HepG2 (cell line): ENCODE measurements around the gene TMEM14B. TPM values are rescaled to one million over a fixed set of nuclear protein-coding genes. Genes with fewer than 3 reads are reported as not detected.

Experiments used
- CBFB ChIP-seq: sonication (generic); formaldehyde crosslinking; IDR thresholded peaks from 2 replicates; pipeline ENCODE4 v1.4.0; 2020; ENCODE audit warnings: missing genetic modification reagents
- CREM ChIP-seq, 2 experiments: sonication (generic) in 1 of 2; formaldehyde crosslinking in 1 of 2; IDR thresholded peaks; 2 replicates each; pipeline versions ENCODE4 v1.4.0 to v1.6.1; 2016 to 2020; ENCODE audit warnings: antibody characterized with exemption in 1 of 2, mild to moderate bottlenecking in 1 of 2, missing genetic modification reagents in 1 of 2
- GABPB1 ChIP-seq: IDR thresholded peaks from 2 replicates; pipeline ENCODE4 v1.6.1; 2016; ENCODE audit warnings: mild to moderate bottlenecking, missing genetic modification reagents, moderate library complexity, missing compliant biosample characterization
- HOXA3 ChIP-seq: sonication (generic); formaldehyde crosslinking; IDR thresholded peaks from 2 replicates; pipeline ENCODE4 v1.5.0; 2020; ENCODE audit warnings: missing genetic modification reagents
- NFYB ChIP-seq: sonication (generic); formaldehyde crosslinking; IDR thresholded peaks from 2 replicates; pipeline ENCODE4 v1.4.0; 2020; ENCODE audit warnings: missing genetic modification reagents
- PLRG1 ChIP-seq: fragments of 450-650 bp; conservative IDR thresholded peaks from 2 replicates; pipeline ENCODE4 v1.6.1; 2016
- PRPF4 ChIP-seq: fragments of 200-400 bp; formaldehyde crosslinking; IDR thresholded peaks from 2 replicates; pipeline ENCODE4 v1.6.1; 2016; ENCODE audit warnings: low read length, low read depth; ENCODE audit not compliant: poor library complexity, severe bottlenecking
- REXO4 ChIP-seq: sonication (generic); formaldehyde crosslinking; IDR thresholded peaks from 2 replicates; pipeline ENCODE4 v1.8.0; 2022; ENCODE audit warnings: missing genetic modification reagents, mild to moderate bottlenecking, borderline replicate concordance
- RFX3 ChIP-seq: IDR thresholded peaks from 2 replicates; pipeline ENCODE4 v1.6.1; 2016; ENCODE audit warnings: missing biosample characterization, missing genetic modification reagents
- SAP130 ChIP-seq: IDR thresholded peaks from 2 replicates; pipeline ENCODE4 v1.6.1; 2016; ENCODE audit warnings: low read depth
- ZEB1 ChIP-seq: IDR thresholded peaks from 2 replicates; pipeline ENCODE4 v1.6.1; 2012; ENCODE audit warnings: mild to moderate bottlenecking, low read depth, inconsistent platforms; ENCODE audit not compliant: insufficient replicate concordance
- ZFP36 ChIP-seq: fragments of 150-350 bp; IDR thresholded peaks from 2 replicates; pipeline ENCODE4 v1.6.1; 2018; ENCODE audit warnings: borderline replicate concordance, low read length, low read depth; ENCODE audit not compliant: partially characterized antibody
- ZNF12 ChIP-seq: sonication (generic); formaldehyde crosslinking; IDR thresholded peaks from 2 replicates; pipeline ENCODE4 v1.5.0; 2020; ENCODE audit warnings: missing genetic modification reagents
- ZNF629 ChIP-seq: sonication (generic); formaldehyde crosslinking; conservative IDR thresholded peaks from 2 replicates; pipeline ENCODE4 v1.5.0; 2020; ENCODE audit warnings: missing genetic modification reagents
- ZNF720 ChIP-seq: sonication (generic); formaldehyde crosslinking; IDR thresholded peaks from 2 replicates; pipeline ENCODE4 v1.4.0; 2020; ENCODE audit warnings: missing genetic modification reagents
- ZNF75D ChIP-seq: sonication (generic); formaldehyde crosslinking; IDR thresholded peaks from 2 replicates; pipeline ENCODE4 v1.8.1; 2023; ENCODE audit warnings: missing genetic modification reagents, mild to moderate bottlenecking, borderline replicate concordance
- polyA plus RNA-seq, 8 experiments: library from polyadenylated mRNA; depleted of rRNA in 3 of 8; stranded (reverse) in 7 of 8; unstranded in 1 of 8; fragments of >200 nt; fragmentation: Illumina TruSeq in 4 of 8; extraction: Trizol in 4 of 8; gene quantifications; 2 replicates each; pipeline versions ENCODE4 v1.2.1 to v1.2.3, GENCODE V29; 2011 to 2016; ENCODE audit warnings: low read depth in 4 of 8, missing spikeins in 1 of 8, mixed read lengths in 1 of 8; ENCODE audit not compliant: insufficient read depth in 1 of 8
- total RNA-seq, 5 experiments: library from RNA; depleted of rRNA; stranded (reverse); fragments of >200 nt; fragmentation: Illumina TruSeq; extraction: Trizol; gene quantifications; 2 replicates each; pipeline ENCODE4 v1.2.3, GENCODE V29; 2016; ENCODE audit warnings: low read depth in 1 of 5
- TF ChIP-seq, protein P1 (sequence below): IDR thresholded peaks from 2 replicates; pipeline ENCODE4 v1.4.0; 2020; ENCODE audit warnings: mild to moderate bottlenecking, missing genetic modification reagents
- TF ChIP-seq, protein P2 (sequence below): sonication (generic); formaldehyde crosslinking; IDR thresholded peaks from 2 replicates; pipeline ENCODE4 v1.4.0; 2020; ENCODE audit warnings: missing genetic modification reagents
- TF ChIP-seq, protein P3 (sequence below): sonication (generic); formaldehyde crosslinking; IDR thresholded peaks from 2 replicates; pipeline ENCODE4 v1.5.0; 2020; ENCODE audit warnings: missing genetic modification reagents
- TF ChIP-seq, protein P4 (sequence below): sonication (generic); formaldehyde crosslinking; IDR thresholded peaks from 2 replicates; pipeline ENCODE4 v1.5.0; 2020; ENCODE audit warnings: mild to moderate bottlenecking, low read depth, missing genetic modification reagents, borderline replicate concordance
- TF ChIP-seq, protein P5 (sequence below): IDR thresholded peaks from 2 replicates; pipeline ENCODE4 v1.6.1; 2016; ENCODE audit warnings: mild to moderate bottlenecking, missing biosample characterization, missing genetic modification reagents

TMEM14B gene
- total and polyA plus RNA-seq, 2 of the 13 experiments (the other 11 are each of a cell fraction or from before 2014, with no cell fraction given), result 133 to 200 TPM

DNA sequence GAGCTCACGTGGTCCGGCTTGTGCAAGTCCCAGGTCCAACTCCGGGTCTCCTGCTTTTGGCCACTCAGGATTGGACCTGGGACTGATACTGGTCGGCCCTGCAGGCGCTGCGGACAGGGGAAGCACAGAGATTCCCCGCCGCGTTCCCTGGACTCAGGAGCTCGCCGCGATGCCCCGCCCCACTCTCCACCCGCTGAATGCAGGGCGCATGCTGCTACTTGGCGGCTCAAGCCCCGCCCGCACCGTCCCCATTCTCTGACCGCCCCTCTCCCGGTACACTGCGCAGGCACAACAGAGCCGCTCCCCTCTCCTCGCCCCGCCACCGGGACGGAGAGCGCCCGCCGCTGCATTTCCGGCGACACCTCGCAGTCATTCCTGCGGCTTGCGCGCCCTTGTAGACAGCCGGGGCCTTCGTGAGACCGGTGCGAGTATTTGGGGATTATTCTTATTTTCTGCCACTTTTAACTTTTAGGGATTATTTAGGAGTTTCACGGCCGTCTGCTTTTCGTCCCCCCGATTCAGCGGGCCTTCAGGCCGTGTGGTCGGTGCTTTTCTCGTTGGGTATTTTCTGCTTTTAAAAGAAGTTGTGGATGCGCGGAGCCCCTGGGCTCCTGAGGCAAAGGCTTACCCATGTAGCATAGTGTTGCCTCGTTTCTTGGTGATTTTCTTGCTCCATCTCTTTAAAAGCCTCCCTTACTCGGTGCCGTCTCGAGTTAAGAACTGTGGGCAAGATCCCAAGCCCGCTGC, 24.6 kb upstream of the TMEM14B start, which contains the start of gene TMEM14C (continued):
- TF ChIP-seq ZEB1 (peak; percentile 31), GABPB1 (CRISPR knock-in tag) (peak; percentile 95), ZNF720 (CRISPR knock-in tag) (0 out of 2 replicates have a peak, but pooled peaks have one; percentile 54), ZFP36 (no peak), PRPF4 (no peak), SAP130 (CRISPR knock-in tag) (peak; percentile 98), RFX3 (CRISPR knock-in tag) (0 out of 2 replicates have a peak, but pooled peaks have one; percentile 7), ZNF12 (CRISPR knock-in tag) (peak; percentile 79; the same call in 1 of the 2 replicates), ZNF629 (CRISPR knock-in tag) (0 out of 2 replicates have a peak, but pooled peaks have one; percentile 43), CBFB (CRISPR knock-in tag) (peak; percentile 94), PLRG1 (no peak), NFYB (CRISPR knock-in tag) (peak; percentile 60), REXO4 (no peak), HOXA3 (peak; percentile 91), ZNF75D (CRISPR knock-in tag) (no peak), CREM (IDR thresholded peaks at IDR 0.05) (peak; percentile 73), CREM (CRISPR knock-in tag; IDR thresholded peaks at IDR 0.05) (no peak)
- TF ChIP-seq, protein P1, sequence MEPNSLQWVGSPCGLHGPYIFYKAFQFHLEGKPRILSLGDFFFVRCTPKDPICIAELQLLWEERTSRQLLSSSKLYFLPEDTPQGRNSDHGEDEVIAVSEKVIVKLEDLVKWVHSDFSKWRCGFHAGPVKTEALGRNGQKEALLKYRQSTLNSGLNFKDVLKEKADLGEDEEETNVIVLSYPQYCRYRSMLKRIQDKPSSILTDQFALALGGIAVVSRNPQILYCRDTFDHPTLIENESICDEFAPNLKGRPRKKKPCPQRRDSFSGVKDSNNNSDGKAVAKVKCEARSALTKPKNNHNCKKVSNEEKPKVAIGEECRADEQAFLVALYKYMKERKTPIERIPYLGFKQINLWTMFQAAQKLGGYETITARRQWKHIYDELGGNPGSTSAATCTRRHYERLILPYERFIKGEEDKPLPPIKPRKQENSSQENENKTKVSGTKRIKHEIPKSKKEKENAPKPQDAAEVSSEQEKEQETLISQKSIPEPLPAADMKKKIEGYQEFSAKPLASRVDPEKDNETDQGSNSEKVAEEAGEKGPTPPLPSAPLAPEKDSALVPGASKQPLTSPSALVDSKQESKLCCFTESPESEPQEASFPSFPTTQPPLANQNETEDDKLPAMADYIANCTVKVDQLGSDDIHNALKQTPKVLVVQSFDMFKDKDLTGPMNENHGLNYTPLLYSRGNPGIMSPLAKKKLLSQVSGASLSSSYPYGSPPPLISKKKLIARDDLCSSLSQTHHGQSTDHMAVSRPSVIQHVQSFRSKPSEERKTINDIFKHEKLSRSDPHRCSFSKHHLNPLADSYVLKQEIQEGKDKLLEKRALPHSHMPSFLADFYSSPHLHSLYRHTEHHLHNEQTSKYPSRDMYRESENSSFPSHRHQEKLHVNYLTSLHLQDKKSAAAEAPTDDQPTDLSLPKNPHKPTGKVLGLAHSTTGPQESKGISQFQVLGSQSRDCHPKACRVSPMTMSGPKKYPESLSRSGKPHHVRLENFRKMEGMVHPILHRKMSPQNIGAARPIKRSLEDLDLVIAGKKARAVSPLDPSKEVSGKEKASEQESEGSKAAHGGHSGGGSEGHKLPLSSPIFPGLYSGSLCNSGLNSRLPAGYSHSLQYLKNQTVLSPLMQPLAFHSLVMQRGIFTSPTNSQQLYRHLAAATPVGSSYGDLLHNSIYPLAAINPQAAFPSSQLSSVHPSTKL (CRISPR knock-in tag), result peak; percentile 73
- TF ChIP-seq, protein P2, sequence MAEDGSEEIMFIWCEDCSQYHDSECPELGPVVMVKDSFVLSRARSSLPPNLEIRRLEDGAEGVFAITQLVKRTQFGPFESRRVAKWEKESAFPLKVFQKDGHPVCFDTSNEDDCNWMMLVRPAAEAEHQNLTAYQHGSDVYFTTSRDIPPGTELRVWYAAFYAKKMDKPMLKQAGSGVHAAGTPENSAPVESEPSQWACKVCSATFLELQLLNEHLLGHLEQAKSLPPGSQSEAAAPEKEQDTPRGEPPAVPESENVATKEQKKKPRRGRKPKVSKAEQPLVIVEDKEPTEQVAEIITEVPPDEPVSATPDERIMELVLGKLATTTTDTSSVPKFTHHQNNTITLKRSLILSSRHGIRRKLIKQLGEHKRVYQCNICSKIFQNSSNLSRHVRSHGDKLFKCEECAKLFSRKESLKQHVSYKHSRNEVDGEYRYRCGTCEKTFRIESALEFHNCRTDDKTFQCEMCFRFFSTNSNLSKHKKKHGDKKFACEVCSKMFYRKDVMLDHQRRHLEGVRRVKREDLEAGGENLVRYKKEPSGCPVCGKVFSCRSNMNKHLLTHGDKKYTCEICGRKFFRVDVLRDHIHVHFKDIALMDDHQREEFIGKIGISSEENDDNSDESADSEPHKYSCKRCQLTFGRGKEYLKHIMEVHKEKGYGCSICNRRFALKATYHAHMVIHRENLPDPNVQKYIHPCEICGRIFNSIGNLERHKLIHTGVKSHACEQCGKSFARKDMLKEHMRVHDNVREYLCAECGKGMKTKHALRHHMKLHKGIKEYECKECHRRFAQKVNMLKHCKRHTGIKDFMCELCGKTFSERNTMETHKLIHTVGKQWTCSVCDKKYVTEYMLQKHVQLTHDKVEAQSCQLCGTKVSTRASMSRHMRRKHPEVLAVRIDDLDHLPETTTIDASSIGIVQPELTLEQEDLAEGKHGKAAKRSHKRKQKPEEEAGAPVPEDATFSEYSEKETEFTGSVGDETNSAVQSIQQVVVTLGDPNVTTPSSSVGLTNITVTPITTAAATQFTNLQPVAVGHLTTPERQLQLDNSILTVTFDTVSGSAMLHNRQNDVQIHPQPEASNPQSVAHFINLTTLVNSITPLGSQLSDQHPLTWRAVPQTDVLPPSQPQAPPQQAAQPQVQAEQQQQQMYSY (CRISPR knock-in tag), result 0 out of 2 replicates have a peak, but pooled peaks have one; percentile 2
- TF ChIP-seq, protein P3, sequence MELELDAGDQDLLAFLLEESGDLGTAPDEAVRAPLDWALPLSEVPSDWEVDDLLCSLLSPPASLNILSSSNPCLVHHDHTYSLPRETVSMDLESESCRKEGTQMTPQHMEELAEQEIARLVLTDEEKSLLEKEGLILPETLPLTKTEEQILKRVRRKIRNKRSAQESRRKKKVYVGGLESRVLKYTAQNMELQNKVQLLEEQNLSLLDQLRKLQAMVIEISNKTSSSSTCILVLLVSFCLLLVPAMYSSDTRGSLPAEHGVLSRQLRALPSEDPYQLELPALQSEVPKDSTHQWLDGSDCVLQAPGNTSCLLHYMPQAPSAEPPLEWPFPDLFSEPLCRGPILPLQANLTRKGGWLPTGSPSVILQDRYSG, result no peak
- TF ChIP-seq, protein P4, sequence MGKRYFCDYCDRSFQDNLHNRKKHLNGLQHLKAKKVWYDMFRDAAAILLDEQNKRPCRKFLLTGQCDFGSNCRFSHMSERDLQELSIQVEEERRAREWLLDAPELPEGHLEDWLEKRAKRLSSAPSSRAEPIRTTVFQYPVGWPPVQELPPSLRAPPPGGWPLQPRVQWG (CRISPR knock-in tag), result no peak
- TF ChIP-seq, protein P5, sequence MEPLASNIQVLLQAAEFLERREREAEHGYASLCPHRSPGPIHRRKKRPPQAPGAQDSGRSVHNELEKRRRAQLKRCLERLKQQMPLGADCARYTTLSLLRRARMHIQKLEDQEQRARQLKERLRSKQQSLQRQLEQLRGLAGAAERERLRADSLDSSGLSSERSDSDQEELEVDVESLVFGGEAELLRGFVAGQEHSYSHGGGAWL (CRISPR knock-in tag), result peak; percentile 84
